Thoracic aorta (tissue), 2 donors: ENCODE measurements around the gene MRGPRX3. TPM values are rescaled to one million over a fixed set of nuclear protein-coding genes. Genes with fewer than 3 reads are reported as not detected.

Experiments used
- ATAC-seq: fragments of 150-250 bp; one replicate; pipeline ENCODE4 v1.8.0; 2017; ENCODE audit warnings: low read depth; ENCODE audit not compliant: insufficient number of reproducible peaks, low FRiP score
- DNase-seq: peaks from one replicate; pipeline ENCODE4 v3.0.0-alpha.2; 2020; ENCODE audit warnings: low spot score
- H3K27ac ChIP-seq, 2 donors: fragments of 200-600 bp; sonication (generic); 1 replicate in 1 of 2; 2 replicates in 1 of 2; pipeline ENCODE4 v1.5.1; 2016; ENCODE audit warnings: mild to moderate bottlenecking in 2 of 2, moderate library complexity in 2 of 2
- H3K27me3 ChIP-seq: fragments of 200-600 bp; sonication (generic); replicated peaks from 2 replicates; pipeline ENCODE4 v1.6.0; 2016; ENCODE audit warnings: mild to moderate bottlenecking; ENCODE audit not compliant: insufficient read depth
- H3K36me3 ChIP-seq: fragments of 200-600 bp; sonication (generic); one replicate; pipeline ENCODE4 v1.5.1; 2016
- H3K4me1 ChIP-seq, 2 donors: fragments of 200-600 bp; sonication (generic); 1 replicate in 1 of 2; 2 replicates in 1 of 2; pipeline versions ENCODE4 v1.5.1 to v1.6.0; 2016; ENCODE audit warnings: low read depth in 2 of 2, mild to moderate bottlenecking in 1 of 2; ENCODE audit not compliant: control insufficient read depth in 1 of 2
- H3K4me3 ChIP-seq: fragments of 200-600 bp; sonication (generic); 2 replicates; pipeline ENCODE4 v1.5.1; 2016; ENCODE audit warnings: mild to moderate bottlenecking
- H3K9me3 ChIP-seq: fragments of 200-600 bp; sonication (generic); 2 replicates; pipeline ENCODE4 v1.5.1; 2016
- total RNA-seq, 2 donors: library from RNA; depleted of rRNA; stranded (reverse); fragments of >200 nt; gene quantifications; one replicate each; pipeline versions ENCODE4 v1.1.0 to v1.2.3, GENCODE V29; 2016
- TF ChIP-seq, protein P1 (sequence below): fragments of 200-600 bp; sonication (generic); IDR thresholded peaks from one replicate; pipeline ENCODE4 v1.5.1; 2019; ENCODE audit warnings: antibody characterized with exemption

MRGPRX3 gene
- total RNA-seq, 2 donors from 2014 or later = 0.78 TPM; not detected in 1

DNA sequence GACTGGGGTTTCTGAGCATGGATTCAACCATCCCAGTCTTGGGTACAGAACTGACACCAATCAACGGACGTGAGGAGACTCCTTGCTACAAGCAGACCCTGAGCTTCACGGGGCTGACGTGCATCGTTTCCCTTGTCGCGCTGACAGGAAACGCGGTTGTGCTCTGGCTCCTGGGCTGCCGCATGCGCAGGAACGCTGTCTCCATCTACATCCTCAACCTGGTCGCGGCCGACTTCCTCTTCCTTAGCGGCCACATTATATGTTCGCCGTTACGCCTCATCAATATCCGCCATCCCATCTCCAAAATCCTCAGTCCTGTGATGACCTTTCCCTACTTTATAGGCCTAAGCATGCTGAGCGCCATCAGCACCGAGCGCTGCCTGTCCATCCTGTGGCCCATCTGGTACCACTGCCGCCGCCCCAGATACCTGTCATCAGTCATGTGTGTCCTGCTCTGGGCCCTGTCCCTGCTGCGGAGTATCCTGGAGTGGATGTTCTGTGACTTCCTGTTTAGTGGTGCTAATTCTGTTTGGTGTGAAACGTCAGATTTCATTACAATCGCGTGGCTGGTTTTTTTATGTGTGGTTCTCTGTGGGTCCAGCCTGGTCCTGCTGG lies 4.9 kb downstream of the MRGPRX3 start:
- no peak for DNase-seq
- H3K27ac ChIP-seq = no peak overlapping the region
- no peak overlapping the region for H3K4me3 ChIP-seq
- H3K9me3 ChIP-seq = no peaks in the 10 kb centered on the region
- H3K4me1 ChIP-seq = no peaks in the 10 kb centered on the region
- TF ChIP-seq, protein P1, sequence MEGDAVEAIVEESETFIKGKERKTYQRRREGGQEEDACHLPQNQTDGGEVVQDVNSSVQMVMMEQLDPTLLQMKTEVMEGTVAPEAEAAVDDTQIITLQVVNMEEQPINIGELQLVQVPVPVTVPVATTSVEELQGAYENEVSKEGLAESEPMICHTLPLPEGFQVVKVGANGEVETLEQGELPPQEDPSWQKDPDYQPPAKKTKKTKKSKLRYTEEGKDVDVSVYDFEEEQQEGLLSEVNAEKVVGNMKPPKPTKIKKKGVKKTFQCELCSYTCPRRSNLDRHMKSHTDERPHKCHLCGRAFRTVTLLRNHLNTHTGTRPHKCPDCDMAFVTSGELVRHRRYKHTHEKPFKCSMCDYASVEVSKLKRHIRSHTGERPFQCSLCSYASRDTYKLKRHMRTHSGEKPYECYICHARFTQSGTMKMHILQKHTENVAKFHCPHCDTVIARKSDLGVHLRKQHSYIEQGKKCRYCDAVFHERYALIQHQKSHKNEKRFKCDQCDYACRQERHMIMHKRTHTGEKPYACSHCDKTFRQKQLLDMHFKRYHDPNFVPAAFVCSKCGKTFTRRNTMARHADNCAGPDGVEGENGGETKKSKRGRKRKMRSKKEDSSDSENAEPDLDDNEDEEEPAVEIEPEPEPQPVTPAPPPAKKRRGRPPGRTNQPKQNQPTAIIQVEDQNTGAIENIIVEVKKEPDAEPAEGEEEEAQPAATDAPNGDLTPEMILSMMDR = no peak
- no peak for ATAC-seq
- no peaks in the 10 kb centered on the region for H3K27me3 ChIP-seq
- H3K36me3 ChIP-seq = no peaks in the 10 kb centered on the region

DNA sequence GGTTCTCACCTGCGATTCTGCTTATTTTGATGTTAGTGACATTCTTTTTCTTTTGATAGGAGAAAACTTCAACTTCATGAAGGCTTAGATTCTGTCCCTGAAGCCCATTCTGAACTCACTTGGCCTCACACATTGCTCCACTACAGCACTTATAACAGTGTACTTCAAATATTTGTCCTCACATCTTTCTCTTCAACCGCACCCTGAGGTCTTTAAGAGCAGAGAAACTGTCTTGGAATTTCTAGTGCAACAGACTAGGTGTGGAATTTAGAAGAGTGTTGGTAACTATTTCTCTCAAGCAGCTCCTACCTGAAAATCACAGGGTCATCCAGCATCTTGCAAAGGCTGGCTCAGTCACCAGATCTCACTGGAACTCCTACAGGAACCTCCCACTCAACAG lies 7.8 kb downstream of the MRGPRX3 start:
- Histone ChIP-seq H3K4me1 (no peaks in the 10 kb centered on the region), H3K27ac (no peak overlapping the region), H3K9me3 (no peaks in the 10 kb centered on the region), H3K36me3 (no peaks in the 10 kb centered on the region), H3K27me3 (no peaks in the 10 kb centered on the region), H3K4me3 (no peak overlapping the region)
- TF ChIP-seq, protein P1 = no peak
- ATAC-seq = no peak
- DNase-seq = no peak

DNA sequence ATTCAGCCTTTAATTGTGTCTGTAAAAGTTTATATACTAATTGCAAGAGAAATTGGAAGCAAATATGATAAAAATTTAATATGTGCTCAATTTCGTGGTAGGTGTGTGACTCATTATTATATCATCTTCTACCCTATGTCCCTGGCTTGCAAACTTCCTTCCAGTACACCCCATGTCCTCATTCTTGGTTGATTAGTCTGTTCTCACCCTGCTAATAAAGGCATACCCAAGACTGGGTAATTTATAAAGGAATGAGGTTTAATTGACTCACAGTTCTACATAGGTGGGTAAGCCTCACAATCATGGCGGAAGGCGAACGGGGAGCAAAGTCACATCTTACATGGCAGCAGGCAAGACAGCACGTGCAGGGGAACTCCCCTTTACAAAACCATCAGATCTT lies 11.9 kb downstream of the MRGPRX3 start:
- no peak for ATAC-seq
- Histone ChIP-seq H3K27me3 (no peaks in the 10 kb centered on the region), H3K4me3 (no peak overlapping the region), H3K36me3 (no peaks in the 10 kb centered on the region), H3K9me3 (no peaks in the 10 kb centered on the region), H3K4me1 (no peaks in the 10 kb centered on the region), H3K27ac (no peak overlapping the region)
- DNase-seq = no peak
- TF ChIP-seq, protein P1 = no peak

DNA sequence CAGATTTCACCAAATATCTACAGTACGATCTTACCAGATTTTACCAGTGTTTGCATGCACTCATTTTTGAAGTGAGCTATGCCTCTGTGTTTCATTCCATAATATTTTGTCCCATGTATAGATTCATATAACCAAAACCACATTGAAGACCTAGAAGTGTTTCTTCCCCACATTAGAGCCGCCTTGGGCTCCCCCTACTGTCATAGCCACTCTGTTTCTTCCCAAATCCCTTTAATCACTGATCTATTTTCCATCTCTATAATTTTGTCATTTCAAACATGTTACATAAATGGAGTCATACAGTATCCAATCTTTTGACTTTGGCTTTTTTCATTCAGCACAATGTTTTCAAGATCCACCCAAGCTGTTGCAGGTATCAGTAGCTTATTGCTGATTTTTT lies 12.7 kb downstream of the MRGPRX3 start:
- no peaks in the 10 kb centered on the region for H3K9me3 ChIP-seq
- H3K36me3 ChIP-seq = no peaks in the 10 kb centered on the region
- H3K4me1 ChIP-seq = no peaks in the 10 kb centered on the region
- no peak overlapping the region for H3K4me3 ChIP-seq
- DNase-seq (no peak), ATAC-seq (no peak)
- H3K27me3 ChIP-seq = no peaks in the 10 kb centered on the region
- no peak overlapping the region for H3K27ac ChIP-seq
- TF ChIP-seq, protein P1 = no peak

DNA sequence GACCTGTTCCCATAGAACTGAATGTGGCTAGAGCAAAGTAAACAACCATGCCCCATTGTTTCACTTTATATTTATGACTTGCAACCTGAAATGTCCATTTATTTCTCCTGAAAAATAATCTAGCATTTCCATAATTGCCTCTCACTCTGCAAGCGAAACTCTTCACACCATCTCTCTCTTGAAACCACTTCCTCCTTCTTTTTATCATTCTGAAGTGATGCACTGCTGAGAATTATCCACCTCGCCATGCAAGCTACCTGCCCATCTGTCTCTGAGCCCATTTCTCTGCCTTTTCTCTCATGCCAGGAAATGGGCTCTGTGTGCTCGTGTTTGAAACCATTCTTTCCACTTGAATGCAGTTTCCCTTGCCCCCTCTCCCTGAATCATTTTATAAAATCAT lies 13.5 kb downstream of the MRGPRX3 start:
- H3K27ac ChIP-seq = no peak overlapping the region
- H3K27me3 ChIP-seq = no peaks in the 10 kb centered on the region
- DNase-seq = no peak
- TF ChIP-seq, protein P1 = no peak
- no peak overlapping the region for H3K4me3 ChIP-seq
- no peaks in the 10 kb centered on the region for H3K4me1 ChIP-seq
- ATAC-seq = no peak
- no peaks in the 10 kb centered on the region for H3K36me3 ChIP-seq
- H3K9me3 ChIP-seq = no peaks in the 10 kb centered on the region
